Thoracic aorta (tissue), 2 donors: ENCODE data around the gene BCKDHB. TPM values are rescaled to one million over a fixed set of nuclear protein-coding genes. Genes with fewer than 3 reads are reported as not detected.

Experiments
- ATAC-seq: fragments of 150-250 bp; one replicate; pipeline ENCODE4 v1.8.0; 2017; ENCODE audit warnings: low read depth; ENCODE audit not compliant: insufficient number of reproducible peaks, low FRiP score
- DNase-seq: peaks from one replicate; pipeline ENCODE4 v3.0.0-alpha.2; 2020; ENCODE audit warnings: low spot score
- H3K27ac ChIP-seq, 2 donors: fragments of 200-600 bp; sonication (generic); 1 replicate in 1 of 2; 2 replicates in 1 of 2; pipeline ENCODE4 v1.5.1; 2016; ENCODE audit warnings: mild to moderate bottlenecking in 2 of 2, moderate library complexity in 2 of 2
- H3K27me3 ChIP-seq: fragments of 200-600 bp; sonication (generic); replicated peaks from 2 replicates; pipeline ENCODE4 v1.6.0; 2016; ENCODE audit warnings: mild to moderate bottlenecking; ENCODE audit not compliant: insufficient read depth
- H3K36me3 ChIP-seq: fragments of 200-600 bp; sonication (generic); one replicate; pipeline ENCODE4 v1.5.1; 2016
- H3K4me1 ChIP-seq, 2 donors: fragments of 200-600 bp; sonication (generic); 1 replicate in 1 of 2; 2 replicates in 1 of 2; pipeline versions ENCODE4 v1.5.1 to v1.6.0; 2016; ENCODE audit warnings: low read depth in 2 of 2, mild to moderate bottlenecking in 1 of 2; ENCODE audit not compliant: control insufficient read depth in 1 of 2
- H3K4me3 ChIP-seq: fragments of 200-600 bp; sonication (generic); 2 replicates; pipeline ENCODE4 v1.5.1; 2016; ENCODE audit warnings: mild to moderate bottlenecking
- H3K9me3 ChIP-seq: fragments of 200-600 bp; sonication (generic); 2 replicates; pipeline ENCODE4 v1.5.1; 2016
- total RNA-seq, 2 donors: library from RNA; depleted of rRNA; stranded (reverse); fragments of >200 nt; gene quantifications; one replicate each; pipeline versions ENCODE4 v1.1.0 to v1.2.3, GENCODE V29; 2016
- TF ChIP-seq, protein P1 (sequence below): fragments of 200-600 bp; sonication (generic); IDR thresholded peaks from one replicate; pipeline ENCODE4 v1.5.1; 2019; ENCODE audit warnings: antibody characterized with exemption

The BCKDHB gene
- total RNA-seq, 2 donors from 2014 or later, result 14.1 to 22.1 TPM

DNA sequence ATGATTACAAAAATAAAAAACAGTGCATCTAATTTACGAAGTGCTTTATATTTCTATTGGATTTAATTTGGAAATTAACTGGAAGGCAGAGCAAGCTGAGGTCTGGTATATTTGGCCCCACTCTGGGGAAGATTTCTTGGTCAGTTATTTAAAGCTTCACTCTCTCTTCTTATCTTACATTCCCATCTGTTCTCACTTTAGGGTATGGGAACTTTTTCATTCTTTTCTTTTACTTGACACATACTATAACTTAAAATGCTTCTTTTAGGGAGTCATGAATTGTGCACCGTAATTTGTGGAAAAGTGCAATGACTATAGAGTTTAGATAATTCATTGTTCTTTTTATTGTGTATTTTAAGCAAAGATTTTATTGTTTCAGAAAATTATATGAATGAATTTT lies 170.4 kb downstream of the BCKDHB start:
- no peaks in the 10 kb centered on the region for H3K4me1 ChIP-seq
- no peak overlapping the region for H3K27ac ChIP-seq
- DNase-seq (no peak), ATAC-seq (no peak)
- H3K4me3 ChIP-seq, result no peak overlapping the region
- no peaks in the 10 kb centered on the region for H3K27me3 ChIP-seq
- H3K9me3 ChIP-seq, result no peaks in the 10 kb centered on the region
- TF ChIP-seq, protein P1, sequence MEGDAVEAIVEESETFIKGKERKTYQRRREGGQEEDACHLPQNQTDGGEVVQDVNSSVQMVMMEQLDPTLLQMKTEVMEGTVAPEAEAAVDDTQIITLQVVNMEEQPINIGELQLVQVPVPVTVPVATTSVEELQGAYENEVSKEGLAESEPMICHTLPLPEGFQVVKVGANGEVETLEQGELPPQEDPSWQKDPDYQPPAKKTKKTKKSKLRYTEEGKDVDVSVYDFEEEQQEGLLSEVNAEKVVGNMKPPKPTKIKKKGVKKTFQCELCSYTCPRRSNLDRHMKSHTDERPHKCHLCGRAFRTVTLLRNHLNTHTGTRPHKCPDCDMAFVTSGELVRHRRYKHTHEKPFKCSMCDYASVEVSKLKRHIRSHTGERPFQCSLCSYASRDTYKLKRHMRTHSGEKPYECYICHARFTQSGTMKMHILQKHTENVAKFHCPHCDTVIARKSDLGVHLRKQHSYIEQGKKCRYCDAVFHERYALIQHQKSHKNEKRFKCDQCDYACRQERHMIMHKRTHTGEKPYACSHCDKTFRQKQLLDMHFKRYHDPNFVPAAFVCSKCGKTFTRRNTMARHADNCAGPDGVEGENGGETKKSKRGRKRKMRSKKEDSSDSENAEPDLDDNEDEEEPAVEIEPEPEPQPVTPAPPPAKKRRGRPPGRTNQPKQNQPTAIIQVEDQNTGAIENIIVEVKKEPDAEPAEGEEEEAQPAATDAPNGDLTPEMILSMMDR, result no peak
- no peaks in the 10 kb centered on the region for H3K36me3 ChIP-seq

DNA sequence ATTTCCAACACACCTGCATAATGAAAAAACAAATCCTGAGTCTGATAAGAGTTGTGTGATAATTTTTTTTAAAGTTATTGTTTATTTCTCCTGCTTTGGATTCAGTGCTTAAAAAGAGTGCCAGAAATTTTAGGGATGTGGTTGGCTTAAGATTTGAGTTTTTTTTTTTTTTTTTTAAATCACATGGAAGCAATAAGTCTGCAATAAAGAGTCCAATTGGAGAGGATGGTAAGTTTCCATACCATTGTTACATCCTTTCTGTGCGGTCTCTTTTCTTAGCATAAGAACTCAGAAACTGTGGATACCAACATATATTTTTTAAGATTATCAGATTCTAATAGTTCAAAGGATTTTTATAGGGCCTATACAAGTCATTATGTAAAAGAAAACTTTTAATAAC lies 171.0 kb downstream of the BCKDHB start:
- Histone ChIP-seq H3K9me3 (no peaks in the 10 kb centered on the region), H3K27ac (no peak overlapping the region), H3K36me3 (no peaks in the 10 kb centered on the region), H3K4me1 (no peaks in the 10 kb centered on the region), H3K4me3 (no peak overlapping the region), H3K27me3 (no peaks in the 10 kb centered on the region)
- no peak for DNase-seq
- no peak for ATAC-seq
- TF ChIP-seq, protein P1, result no peak

DNA sequence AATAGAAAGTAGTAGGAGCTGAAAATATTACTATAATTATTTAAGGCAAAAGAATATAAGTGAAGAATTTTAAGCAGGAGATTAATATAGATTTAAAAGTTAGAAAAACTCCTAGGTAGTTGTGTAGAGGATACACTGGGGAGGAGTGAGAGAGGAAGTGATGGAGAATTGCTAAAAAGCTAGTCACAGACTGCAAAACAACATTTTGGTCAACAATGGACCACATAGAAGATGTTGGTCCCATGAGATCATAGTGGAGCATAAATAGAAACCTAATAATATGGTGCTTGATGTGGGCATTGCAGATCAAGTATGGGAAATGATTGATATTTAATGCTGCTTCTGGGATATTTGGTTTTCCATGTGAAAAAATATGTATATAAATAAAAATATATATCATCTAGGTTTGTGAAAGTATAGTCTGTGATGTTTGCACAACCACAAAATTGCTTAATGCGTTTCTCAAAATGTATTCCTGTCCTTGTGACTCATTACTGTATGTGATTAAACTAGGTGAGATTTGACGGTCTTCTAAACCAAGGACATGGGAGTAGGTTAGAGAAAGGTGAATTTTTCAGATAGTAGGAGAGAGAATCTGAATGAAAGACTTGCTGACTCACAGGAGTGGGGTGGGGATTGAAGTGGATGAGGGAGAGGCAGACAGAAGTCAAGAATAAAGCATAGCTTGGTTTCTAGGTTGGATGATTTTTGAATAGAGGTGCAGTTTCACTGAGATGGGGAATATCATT lies 174.0 kb downstream of the BCKDHB start:
- no peak for DNase-seq
- TF ChIP-seq, protein P1, result no peak

DNA sequence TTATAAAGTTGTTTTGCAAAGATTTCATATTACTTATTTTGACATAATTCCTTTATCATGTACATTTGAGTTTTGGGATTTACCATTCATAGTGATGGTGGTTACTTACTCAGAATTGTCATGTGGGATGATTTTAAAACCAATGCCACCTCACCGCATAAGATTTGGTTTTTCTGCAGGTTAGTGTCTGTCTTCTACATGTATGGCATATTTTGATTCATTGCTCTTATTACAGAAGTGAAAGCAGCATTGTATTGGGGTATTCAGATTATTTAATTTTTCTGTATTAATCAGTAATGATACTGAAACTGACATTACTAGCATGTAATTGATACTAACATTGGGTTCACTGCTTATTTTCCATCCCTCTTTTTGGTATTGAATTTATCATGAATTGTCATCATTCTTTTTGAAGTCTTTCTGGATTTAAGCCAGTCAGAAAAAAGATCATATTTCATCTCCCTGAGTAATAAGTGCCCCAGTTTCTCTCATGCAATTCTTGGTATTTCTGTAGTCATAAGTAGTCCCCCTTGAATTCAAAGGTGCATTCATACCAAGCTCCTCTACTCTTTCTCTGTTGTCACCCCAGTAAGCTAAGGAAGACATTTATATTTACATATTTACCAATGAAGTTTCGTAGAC lies 176.6 kb downstream of the BCKDHB start:
- TF ChIP-seq, protein P1, result no peak
- no peaks in the 10 kb centered on the region for H3K4me1 ChIP-seq
- ATAC-seq, result no peak

More for the DNA sequence above, 174.0 kb downstream of the BCKDHB start:
- no peaks in the 10 kb centered on the region for H3K36me3 ChIP-seq
- H3K27me3 ChIP-seq, result no peaks in the 10 kb centered on the region
- H3K4me3 ChIP-seq, result no peak overlapping the region
- no peak for ATAC-seq
- H3K9me3 ChIP-seq, result no peaks in the 10 kb centered on the region
- H3K27ac ChIP-seq, result no peak overlapping the region
- no peaks in the 10 kb centered on the region for H3K4me1 ChIP-seq

DNA sequence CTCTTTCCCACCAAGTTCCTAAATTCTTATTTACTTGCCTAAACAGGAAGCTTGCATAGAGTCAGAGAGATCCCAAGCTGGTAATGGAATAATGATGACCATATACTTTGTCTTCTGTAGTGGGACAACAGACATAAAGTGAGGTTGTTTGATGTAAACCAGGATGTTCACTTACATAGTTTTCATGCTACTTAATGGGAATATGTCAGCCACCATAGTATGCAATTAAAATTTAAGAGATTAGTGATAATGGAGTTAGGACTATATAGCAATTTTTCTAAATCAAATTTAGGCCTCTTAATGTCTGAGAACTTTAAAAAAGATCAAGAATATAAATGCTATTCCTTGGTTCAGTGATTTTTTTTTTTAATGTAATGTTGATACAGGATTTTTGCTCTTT lies 180.6 kb downstream of the BCKDHB start:
- H3K4me1 ChIP-seq, result peaks cover 3 to 4% of the 10 kb centered on the region in 2 donors
- no peaks in the 10 kb centered on the region for H3K36me3 ChIP-seq
- ATAC-seq (no peak), DNase-seq (no peak)
- no peaks in the 10 kb centered on the region for H3K27me3 ChIP-seq
- H3K4me3 ChIP-seq, result no peak overlapping the region
- no peaks in the 10 kb centered on the region for H3K9me3 ChIP-seq
- TF ChIP-seq, protein P1, result no peak
- no peak overlapping the region for H3K27ac ChIP-seq

More for the DNA sequence above, 176.6 kb downstream of the BCKDHB start:
- Histone ChIP-seq H3K4me3 (no peak overlapping the region), H3K27me3 (no peaks in the 10 kb centered on the region), H3K27ac (no peak overlapping the region), H3K36me3 (no peaks in the 10 kb centered on the region), H3K9me3 (no peaks in the 10 kb centered on the region)
- DNase-seq, result no peak
